Measurements from ENCODE around the gene HLA-DMA.

DNA sequence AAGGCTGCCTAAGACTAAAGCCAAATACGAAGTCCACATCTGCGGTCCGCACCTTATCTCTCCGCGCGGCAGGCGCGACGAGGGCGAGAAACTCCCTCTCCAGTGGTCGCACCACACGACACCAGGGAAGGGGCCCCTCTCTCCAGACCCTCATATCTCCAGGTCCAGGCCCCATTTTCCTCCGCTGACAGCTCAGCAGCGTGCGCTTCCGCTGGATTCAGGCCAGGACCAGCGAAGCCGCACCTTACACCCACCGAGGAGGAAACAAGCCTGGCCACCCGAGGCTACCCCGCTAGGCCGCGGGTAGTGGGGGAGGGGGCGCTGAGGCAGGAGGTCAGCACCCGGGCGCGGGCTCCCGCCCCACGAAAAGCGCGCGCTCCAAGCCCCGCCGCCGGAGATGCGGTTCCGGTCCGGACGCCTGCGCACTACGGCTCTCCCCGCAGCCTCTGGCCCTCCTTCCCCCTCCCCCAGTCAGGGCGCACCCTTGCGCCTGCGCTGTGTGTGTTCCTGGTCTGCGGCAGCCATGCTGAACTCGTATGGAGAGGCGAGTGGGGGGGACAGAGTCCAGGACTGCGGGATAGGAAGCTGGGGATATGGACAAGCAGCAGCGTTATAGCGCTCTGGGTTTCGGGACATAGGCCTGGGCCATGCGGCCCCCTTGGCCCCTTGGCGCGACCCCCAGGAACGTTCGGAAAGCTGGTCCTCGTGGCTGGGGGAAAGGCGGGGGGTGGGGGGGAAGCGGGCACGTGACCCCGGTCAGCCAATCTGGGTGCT lies 15.4 kb upstream of the HLA-DMA start, which contains the start of gene BRD2:
- TF ChIP-seq, protein P1, sequence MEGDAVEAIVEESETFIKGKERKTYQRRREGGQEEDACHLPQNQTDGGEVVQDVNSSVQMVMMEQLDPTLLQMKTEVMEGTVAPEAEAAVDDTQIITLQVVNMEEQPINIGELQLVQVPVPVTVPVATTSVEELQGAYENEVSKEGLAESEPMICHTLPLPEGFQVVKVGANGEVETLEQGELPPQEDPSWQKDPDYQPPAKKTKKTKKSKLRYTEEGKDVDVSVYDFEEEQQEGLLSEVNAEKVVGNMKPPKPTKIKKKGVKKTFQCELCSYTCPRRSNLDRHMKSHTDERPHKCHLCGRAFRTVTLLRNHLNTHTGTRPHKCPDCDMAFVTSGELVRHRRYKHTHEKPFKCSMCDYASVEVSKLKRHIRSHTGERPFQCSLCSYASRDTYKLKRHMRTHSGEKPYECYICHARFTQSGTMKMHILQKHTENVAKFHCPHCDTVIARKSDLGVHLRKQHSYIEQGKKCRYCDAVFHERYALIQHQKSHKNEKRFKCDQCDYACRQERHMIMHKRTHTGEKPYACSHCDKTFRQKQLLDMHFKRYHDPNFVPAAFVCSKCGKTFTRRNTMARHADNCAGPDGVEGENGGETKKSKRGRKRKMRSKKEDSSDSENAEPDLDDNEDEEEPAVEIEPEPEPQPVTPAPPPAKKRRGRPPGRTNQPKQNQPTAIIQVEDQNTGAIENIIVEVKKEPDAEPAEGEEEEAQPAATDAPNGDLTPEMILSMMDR (IDR thresholded peaks at IDR 0.05): peak in 1 of 3 experiments; percentile 27
- TF ChIP-seq POLR2A (IDR thresholded peaks at IDR 0.05): peak; percentile 84
